RWPE2 (cell line): ENCODE measurements around the gene NRGN.

ENCODE experiments used
- ATAC-seq: fragments of 200-7000 bp; cut with Tn5 transposase; 3 replicates; pipeline ENCODE4 v1.9.1; 2021; ENCODE audit warnings: low read depth
- DNase-seq: peaks from one replicate; pipeline ENCODE4 v3.0.0-alpha.2; 2020; ENCODE audit warnings: low spot score
- H3K27ac ChIP-seq: fragments of 450-650 bp; 2 replicates; pipeline ENCODE4 v1.5.1; 2017; ENCODE audit warnings: mild to moderate bottlenecking; ENCODE audit not compliant: poor library complexity, severe bottlenecking
- H3K27me3 ChIP-seq: fragments of 250-450 bp; sonication (Bioruptor Pico); 2 replicates; pipeline ENCODE4 v1.5.1; 2021; ENCODE audit warnings: mild to moderate bottlenecking, moderate library complexity; ENCODE audit not compliant: insufficient read depth, poor library complexity, severe bottlenecking
- H3K36me3 ChIP-seq: fragments of 250-450 bp; sonication (Bioruptor Pico); 2 replicates; pipeline ENCODE4 v1.5.1; 2020; ENCODE audit warnings: low read depth, mild to moderate bottlenecking, moderate library complexity
- H3K4me1 ChIP-seq: fragments of 250-450 bp; sonication (Bioruptor Pico); 2 replicates; pipeline ENCODE4 v1.5.1; 2021; ENCODE audit warnings: mild to moderate bottlenecking, moderate library complexity; ENCODE audit not compliant: insufficient read depth, poor library complexity, severe bottlenecking
- H3K4me3 ChIP-seq: fragments of 250-450 bp; sonication (Bioruptor Pico); 2 replicates; pipeline ENCODE4 v1.5.1; 2021; ENCODE audit warnings: mild to moderate bottlenecking, moderate library complexity; ENCODE audit not compliant: severe bottlenecking
- H3K9me3 ChIP-seq: fragments of 250-450 bp; sonication (Bioruptor Pico); 2 replicates; pipeline ENCODE4 v1.5.1; 2021; ENCODE audit warnings: mild to moderate bottlenecking, moderate library complexity; ENCODE audit not compliant: severe bottlenecking
- TF ChIP-seq, protein P1 (sequence below): fragments of 450-650 bp; IDR thresholded peaks from one replicate; pipeline ENCODE4 v1.5.1; 2017; ENCODE audit warnings: mild to moderate bottlenecking, moderate library complexity; ENCODE audit not compliant: poor library complexity, severe bottlenecking

Gene NRGN

DNA sequence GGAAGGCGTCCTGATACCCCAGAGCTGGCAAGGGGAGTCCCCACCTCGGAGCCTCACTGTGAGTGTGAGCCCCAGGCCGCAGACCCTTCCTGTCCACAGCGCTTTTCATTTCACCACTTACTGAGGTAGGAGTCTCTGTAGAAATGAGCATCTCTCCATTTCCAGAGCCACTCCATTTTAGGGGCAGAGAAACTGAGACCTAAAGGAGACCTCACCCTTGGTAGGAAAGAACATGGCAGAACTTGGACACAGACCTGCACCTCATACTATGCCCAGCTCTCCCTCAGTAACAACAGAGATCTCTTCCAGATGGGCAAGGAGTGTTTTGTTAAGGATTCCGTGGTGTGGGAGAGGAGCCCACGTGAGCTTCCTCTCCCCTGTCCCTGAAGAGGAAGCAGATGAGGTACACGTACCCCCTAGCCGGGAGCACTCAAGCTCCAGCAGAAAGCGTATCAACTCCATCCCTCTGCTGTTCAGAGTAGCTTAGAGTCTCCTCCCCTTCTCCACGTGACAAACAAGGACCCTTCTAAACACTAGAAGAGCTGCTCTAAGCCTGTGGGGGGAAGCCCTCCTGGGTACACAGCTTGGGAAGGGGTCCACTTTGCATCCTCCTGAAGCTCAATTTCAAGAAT lies 12.8 kb downstream of the NRGN start:
- ATAC-seq, result no peak
- no peak overlapping the region for H3K4me3 ChIP-seq
- no peaks in the 10 kb centered on the region for H3K9me3 ChIP-seq
- no peaks in the 10 kb centered on the region for H3K36me3 ChIP-seq
- no peaks in the 10 kb centered on the region for H3K4me1 ChIP-seq
- DNase-seq, result no peak
- no peaks in the 10 kb centered on the region for H3K27me3 ChIP-seq
- H3K27ac ChIP-seq, result no peak overlapping the region
- TF ChIP-seq, protein P1, sequence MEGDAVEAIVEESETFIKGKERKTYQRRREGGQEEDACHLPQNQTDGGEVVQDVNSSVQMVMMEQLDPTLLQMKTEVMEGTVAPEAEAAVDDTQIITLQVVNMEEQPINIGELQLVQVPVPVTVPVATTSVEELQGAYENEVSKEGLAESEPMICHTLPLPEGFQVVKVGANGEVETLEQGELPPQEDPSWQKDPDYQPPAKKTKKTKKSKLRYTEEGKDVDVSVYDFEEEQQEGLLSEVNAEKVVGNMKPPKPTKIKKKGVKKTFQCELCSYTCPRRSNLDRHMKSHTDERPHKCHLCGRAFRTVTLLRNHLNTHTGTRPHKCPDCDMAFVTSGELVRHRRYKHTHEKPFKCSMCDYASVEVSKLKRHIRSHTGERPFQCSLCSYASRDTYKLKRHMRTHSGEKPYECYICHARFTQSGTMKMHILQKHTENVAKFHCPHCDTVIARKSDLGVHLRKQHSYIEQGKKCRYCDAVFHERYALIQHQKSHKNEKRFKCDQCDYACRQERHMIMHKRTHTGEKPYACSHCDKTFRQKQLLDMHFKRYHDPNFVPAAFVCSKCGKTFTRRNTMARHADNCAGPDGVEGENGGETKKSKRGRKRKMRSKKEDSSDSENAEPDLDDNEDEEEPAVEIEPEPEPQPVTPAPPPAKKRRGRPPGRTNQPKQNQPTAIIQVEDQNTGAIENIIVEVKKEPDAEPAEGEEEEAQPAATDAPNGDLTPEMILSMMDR, result no peak

DNA sequence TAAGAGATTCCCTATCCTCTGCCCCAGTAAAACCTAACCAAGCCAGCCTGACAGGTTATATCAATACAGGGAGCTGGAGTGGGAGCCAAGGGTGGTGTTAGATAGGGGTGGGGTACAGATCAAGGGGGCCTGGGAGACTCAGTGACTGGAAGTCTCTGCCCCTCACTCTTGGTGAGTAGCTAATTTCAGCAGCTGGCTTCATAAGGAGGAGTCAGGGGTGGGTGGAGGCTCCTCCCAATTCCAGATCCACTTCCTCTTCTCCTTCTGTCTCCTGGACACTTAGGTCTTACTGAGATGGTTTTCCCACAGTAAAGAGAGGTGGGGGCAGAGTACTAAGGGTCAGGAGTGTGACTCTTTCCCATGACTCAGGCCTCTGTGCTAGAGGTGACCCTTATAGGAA lies 13.5 kb downstream of the NRGN start:
- no peak for DNase-seq
- H3K4me1 ChIP-seq, result peaks cover 5% of the 10 kb centered on the region

DNA sequence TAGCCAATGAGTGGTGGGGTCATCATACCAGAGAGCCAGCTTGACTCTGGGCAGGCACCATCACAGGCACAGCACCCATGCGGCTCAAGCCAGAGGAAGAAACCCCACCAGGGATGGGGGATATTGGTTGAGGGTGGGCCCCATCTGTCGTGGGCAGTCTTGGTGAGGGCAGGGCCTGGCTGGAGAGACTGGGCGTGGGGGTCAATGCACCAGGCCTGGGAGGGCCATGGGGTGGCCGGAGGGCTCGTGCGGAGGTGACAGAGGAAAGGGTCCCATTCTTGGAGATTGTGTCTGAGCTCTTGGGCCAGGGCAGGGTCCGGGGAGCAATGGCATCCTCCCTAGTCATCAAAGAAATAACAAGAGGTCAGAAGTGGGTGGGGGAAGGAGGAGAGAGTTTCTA lies 13.9 kb downstream of the NRGN start:
- no peak for DNase-seq
- TF ChIP-seq, protein P1, result no peak
- Histone ChIP-seq H3K9me3 (no peaks in the 10 kb centered on the region), H3K27ac (no peak overlapping the region), H3K4me3 (no peak overlapping the region), H3K4me1 (peaks cover 9% of the 10 kb centered on the region), H3K27me3 (peaks cover 7% of the 10 kb centered on the region), H3K36me3 (no peaks in the 10 kb centered on the region)
- ATAC-seq, result no peak

More for the DNA sequence above, 13.5 kb downstream of the NRGN start:
- Histone ChIP-seq H3K27ac (no peak overlapping the region), H3K36me3 (no peaks in the 10 kb centered on the region), H3K27me3 (peaks cover 3% of the 10 kb centered on the region), H3K9me3 (no peaks in the 10 kb centered on the region), H3K4me3 (no peak overlapping the region)
- TF ChIP-seq, protein P1, result no peak
- ATAC-seq, result no peak

DNA sequence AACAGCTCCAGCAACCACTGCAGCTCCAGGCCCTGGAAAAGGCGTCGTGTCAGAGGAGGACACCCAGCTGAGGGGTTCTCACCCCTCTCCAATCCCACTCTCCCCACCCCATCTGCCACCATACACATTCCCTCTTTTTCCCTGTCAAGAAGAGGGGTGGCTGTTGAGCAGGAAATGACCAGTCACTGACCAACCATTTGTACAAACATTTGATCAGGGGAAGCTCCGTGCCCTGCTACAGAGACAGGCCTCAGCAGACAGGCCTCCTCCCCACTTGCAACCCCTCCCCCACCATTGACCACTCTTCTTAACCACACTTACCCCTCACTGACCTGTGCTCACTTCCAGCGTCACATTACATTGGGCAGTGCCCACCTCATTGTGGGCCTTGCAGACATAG lies 14.6 kb downstream of the NRGN start:
- ATAC-seq (no peak), DNase-seq (no peak)
- TF ChIP-seq, protein P1, result no peak
- Histone ChIP-seq H3K36me3 (no peaks in the 10 kb centered on the region), H3K4me3 (no peak overlapping the region), H3K4me1 (peaks cover 9% of the 10 kb centered on the region), H3K27ac (no peak overlapping the region), H3K27me3 (peaks cover 12% of the 10 kb centered on the region), H3K9me3 (no peaks in the 10 kb centered on the region)

DNA sequence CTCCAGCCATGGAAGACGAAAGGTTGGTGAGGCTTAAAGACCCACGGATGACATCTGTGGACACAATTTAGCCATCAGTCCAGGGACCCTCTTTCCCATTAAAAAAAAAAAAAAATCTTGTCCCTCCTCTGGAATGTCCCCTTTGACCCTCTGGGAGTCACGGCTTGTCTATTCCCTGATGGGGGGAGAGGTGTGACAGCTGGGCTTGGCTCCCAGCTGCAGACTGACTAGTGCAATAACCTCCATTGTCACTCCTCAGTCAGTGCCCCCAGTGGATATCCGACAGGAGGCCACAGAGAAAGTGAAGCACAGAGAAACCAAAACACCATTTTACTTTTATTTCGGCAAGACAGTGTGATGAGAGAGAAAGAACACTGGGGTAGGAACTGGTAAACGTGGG lies 15.0 kb downstream of the NRGN start:
- no peaks in the 10 kb centered on the region for H3K9me3 ChIP-seq
- TF ChIP-seq, protein P1, result no peak
- no peak overlapping the region for H3K4me3 ChIP-seq
- no peak overlapping the region for H3K27ac ChIP-seq
- no peak for ATAC-seq
- peaks cover 9% of the 10 kb centered on the region for H3K4me1 ChIP-seq
- no peak for DNase-seq
- H3K27me3 ChIP-seq, result peaks cover 12% of the 10 kb centered on the region
- H3K36me3 ChIP-seq, result no peaks in the 10 kb centered on the region
